NCI-H2171 (cell line): ENCODE data around the gene MFAP2.

Source experiments
- DNase-seq: peaks from one replicate; lab custom pipeline; 2025; lab: John Stamatoyannopoulos, UW

The MFAP2 gene, protein sequence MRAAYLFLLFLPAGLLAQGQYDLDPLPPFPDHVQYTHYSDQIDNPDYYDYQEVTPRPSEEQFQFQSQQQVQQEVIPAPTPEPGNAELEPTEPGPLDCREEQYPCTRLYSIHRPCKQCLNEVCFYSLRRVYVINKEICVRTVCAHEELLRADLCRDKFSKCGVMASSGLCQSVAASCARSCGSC

DNA sequence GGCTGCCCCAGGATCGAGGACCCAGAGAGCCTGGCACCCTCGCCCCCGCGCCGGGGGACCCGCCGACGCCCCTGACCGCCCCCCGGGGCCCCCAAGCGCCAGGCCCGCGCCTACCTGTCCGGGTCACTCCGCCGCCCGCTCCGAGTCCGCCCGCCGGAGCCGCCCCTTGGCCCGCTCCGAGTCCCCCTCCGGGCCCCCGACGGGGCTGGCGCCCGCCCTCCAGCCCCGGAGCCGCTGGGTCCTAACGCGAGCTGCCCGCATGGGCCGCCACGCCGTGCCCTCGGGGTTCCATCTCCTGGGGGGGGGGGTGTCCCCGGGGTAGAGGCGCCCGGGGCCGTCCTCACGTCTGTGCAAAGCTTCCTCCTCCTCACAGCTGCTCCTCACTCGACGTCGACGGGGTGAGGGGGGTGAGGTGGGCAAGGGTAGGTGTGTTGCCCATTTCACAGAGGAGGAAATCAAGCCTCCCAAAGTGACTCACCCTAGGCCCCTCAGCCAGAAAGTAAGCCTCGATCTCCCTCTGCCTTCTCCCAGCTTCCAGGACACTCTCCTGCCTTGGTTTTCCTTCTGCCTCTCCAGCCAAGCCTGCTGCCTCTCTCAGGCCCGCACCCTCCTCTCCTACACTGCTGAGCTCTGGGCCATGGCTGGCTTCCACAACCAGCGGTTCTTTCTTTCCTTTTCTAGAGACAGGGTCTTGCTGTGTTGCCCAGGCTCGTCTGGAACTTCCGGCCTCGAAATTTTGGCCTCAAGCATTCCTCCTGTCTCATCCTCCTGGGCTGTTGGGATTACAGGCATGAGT is at the start of gene MFAP2:
Gene MFAP2, minus strand, starts transcription at position 148 of the 796 bp plus-strand sequence. CDS start 2,347 bp downstream, outside the sequence.
- no peak for DNase-seq

DNA sequence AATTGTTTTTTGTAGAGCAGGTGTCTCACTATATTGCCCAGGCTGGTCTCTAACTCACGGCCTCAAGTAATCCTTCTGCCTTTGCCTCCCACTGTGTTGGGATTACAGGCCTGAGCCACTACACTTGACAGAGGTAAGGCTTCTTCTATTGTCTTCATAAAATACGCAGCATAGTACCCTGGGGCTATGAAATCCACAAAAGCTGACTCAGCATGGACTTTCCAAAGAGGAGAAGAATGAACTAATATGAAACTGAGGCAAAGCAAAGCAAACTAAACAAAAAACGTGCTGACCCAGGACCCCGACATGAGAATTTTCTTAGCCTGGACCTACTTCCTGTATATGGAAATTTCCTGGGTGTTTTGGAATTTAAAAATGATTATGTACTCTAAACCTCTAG is 49.8 kb upstream of the MFAP2 start:
- no peak for DNase-seq

DNA sequence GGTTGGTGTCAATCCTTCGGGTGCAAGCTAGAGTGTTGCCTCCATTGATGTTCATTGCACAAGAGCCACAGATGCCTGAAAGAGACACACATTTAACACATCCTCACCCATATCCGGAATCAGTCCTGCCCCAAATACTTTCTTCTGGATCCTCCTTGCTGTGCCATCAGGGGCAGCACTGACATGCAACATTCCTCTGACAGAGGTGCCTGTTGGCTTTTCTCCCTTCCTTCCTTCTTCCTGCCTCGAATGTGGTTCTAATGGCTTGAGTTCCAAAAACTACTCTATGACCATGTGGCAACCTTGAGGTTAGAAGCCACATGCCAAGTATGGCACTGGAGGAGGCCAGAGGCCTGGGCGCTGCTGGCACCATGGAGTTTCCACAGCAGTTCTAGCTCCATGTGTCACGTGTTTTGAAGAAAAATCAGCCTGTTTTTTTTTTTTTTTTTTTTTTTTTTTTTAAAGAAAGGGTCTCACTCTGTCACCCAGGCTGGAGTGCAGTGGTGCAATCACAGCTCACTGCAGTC is 48.3 kb upstream of the MFAP2 start:
- DNase-seq: no peak

DNA sequence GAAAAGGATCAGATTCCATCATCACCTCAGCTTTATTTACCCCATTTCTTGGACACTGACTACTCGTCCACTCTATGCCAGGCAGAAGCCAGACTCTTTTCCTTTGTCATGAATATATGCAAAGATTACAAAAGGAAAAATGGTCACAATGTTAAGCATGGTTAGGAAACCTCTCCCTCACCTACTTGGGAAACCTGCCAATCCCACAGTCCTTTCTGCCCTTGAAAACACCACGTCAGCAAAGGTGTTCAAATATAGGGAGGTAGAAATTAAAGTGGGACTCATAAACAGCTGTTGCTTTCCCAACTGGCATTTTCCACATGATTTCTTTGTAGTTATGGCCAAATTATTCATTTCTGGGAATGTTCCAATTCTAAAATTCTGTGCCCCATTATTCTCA is 47.5 kb upstream of the MFAP2 start:
- no peak for DNase-seq

DNA sequence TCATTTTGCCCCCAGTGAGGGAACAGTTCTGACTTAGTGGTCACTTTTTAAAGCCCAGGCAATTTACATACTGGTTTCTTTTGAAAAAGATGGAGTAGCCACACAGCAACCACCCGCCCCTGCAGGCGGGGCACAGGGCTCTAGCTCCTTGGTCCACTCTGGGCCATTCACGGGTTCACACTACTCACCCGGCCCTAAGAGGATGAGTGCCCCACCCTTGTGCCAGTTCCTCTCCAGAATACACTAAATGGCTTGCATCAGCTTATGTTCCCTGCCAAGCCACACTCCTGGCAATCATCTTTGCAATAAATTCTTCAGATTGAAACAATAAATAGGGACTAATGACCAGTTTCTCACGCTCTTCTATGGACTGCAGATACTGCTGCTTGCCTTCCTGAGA is 47.0 kb upstream of the MFAP2 start:
- no peak for DNase-seq

DNA sequence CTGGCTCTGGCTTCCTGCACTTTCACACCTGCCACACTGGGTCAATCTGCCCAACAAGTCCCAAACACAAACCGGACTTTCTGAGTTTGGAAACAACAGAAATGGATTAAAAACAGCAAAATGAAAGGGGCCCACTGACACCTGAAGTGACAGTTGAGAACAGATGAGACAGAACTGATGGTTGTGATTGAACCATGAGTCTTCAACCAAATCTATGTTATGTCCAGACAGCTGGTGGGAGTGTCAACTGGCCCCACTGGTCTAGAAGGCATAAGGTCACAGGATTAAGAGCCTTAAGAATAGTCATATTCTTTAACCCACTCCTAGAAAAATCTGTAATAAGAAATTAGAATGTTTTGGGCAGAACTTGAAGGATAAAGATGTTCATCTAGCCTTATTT is 44.3 kb upstream of the MFAP2 start:
- DNase-seq: no peak

DNA sequence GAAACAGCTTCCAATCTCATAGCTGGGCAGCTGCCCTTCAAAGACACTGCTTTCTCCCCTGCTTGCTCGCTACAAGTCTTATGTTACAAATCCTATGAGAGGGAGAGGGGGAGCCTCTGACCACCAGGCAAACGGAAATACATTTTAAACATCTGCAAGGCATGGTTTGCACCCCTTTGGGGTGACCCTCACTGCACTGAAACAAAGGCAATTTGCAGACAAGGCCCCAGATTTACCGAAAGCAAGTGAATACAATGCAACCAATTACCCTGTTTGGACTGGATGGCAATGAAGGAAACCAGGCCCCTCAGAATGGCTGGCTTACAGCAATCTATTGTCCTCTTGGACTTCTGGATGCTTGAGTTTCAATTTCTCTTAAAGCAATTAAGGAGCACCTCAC is 43.2 kb upstream of the MFAP2 start:
- no peak for DNase-seq

DNA sequence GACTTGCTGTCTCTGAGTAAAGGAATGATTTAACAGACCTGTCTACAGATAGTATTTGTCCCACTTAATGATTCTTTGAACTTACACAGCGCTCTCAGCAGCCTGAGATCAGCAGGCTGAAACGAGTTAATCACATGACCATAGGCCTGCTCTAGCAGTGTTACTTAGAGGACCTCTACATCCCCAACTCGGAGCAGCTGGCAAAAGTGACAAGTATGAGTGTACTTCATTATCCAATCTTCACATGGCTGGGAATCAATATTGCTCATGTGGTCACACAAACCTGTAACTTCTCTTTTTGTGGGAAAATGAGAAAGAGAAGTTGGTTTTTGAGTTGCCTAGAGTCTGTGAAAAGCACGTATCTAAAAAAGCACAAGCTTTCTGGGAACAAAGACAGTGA is 42.7 kb upstream of the MFAP2 start:
- DNase-seq: no peak

DNA sequence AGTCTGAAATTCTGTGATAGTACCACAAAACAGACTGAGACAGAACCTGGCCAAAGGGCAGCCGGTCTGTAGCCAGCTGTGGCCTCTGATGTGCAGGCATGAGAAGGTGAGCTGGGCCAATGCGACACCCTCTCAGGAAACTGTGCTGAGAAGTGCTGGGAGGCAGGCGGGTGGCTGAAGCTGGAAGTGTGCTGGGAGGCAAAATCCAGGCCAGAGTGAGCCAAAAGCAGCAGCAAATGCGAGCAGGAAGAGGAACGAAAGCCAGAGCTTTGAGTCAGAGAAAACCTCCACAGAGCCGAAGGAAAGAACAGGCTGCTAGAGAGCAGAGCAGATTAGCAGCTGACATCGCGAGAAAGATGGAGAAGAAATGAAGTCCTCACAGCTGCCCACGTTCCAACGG is 41.5 kb upstream of the MFAP2 start:
- no peak for DNase-seq

DNA sequence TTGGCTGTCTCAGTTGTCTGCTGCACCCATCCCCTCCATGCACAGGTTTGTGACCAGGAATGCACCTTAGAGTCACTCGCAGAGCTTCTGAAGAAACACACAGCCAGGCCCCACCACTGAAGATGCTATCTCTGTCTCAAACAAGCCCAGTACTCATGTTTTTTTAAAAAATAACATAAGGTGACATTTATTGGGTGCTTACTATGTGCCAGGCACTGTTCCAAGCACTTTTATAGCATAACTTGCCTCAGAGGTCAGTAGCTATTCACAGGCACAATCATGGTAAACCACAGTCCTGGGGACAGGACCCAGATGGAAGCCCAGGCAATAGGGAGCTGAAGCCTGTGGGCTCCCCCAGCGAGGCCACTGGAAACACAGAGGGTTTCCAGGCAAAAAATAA is 40.1 kb upstream of the MFAP2 start:
- DNase-seq: no peak

DNA sequence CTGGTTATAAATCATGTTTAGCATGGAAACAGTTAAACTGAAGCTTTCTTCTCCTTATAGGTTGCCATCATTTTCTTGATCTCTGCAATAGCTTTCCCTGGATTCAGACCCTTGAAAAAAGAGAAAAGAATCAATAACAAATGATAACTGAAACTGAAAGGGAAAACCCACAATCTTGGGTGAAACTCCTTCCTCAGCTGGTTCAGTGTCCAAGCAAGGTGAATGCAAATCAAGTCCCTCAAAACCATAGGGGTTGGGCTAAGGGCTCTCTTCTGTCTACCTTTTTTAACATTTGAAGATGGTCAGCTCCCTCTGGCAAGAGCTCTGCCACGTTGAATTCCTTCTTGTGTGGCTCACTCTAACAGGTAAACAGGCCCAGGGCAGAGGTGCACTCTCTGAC is 38.4 kb upstream of the MFAP2 start:
- DNase-seq: no peak

DNA sequence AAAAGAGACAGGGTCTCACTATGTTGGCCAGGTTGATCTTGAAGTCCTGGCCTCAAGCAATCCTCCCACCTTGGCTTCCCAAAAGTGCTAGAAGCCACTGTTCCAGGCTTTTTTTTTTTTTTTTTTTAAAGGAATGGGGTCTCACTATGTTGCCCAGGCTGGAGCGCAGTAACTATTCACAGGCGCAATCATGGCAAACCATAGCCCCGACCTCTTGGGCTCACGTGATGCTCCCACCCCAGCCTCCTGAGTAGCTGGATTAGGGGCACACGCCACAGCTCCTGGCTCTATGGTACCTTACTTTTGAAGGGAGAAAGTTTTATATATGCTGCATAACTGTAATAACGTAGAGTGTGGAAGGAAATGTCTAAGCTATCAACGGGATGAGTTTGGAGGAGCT is 37.0 kb upstream of the MFAP2 start:
- DNase-seq: no peak

DNA sequence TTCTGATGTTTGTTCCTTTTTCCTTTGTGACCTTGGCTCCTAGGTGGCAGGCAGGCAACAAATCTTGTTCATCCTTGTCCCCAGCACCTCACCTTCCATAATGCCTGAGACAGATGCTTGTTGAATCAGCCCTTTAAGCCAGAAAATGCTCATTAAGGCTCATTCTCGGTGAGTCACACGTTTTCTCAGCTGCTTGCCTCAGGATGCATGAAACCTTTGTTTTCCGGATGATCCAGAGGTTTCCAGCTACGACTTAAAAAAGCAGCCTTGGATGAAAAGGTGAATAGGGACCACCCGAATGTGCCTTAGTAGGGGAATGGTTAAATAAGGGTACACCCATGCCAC is 35.9 kb upstream of the MFAP2 start:
- no peak for DNase-seq

DNA sequence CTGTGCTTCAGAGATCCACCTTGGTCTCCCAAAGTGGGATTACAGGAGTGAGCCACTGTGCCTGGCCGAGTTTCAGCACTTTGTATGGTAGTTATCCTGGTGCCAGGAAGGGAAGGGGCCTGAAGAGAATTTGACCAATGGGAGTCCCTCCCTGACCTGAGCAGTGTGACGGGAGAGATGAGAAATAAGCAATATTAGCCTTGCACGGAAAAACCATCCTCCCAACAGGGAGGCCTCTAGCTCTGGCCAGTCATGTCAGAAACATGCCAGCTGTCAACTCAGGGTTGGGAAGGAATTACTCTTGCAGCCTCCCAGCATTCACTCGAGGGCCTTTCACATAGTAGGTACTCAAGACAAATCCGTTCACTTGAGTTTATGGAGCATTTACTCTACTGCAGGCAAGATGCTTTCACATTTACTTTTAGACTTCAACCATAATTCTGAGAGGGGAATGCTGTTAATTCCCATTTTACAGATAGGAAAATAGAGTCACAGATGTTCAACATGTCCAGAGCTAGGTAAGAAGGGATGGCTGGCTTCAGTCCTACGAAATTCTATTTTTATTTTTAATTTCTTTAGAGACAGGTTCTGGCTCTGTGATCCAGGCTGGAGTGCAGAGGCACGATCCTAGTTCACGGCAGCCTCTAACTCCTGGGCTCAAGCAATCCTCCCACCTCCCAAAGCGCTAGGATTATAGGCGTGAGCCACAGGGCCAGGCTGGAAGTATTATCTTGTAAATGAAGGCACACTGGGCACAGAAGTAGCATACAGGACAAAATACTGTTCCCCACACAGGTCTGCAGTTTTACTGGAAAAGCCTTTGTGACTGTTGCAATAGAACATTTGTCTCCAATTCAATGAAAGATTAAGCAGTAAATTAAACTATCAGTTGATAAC is 34.5 kb upstream of the MFAP2 start:
- no peak for DNase-seq

DNA sequence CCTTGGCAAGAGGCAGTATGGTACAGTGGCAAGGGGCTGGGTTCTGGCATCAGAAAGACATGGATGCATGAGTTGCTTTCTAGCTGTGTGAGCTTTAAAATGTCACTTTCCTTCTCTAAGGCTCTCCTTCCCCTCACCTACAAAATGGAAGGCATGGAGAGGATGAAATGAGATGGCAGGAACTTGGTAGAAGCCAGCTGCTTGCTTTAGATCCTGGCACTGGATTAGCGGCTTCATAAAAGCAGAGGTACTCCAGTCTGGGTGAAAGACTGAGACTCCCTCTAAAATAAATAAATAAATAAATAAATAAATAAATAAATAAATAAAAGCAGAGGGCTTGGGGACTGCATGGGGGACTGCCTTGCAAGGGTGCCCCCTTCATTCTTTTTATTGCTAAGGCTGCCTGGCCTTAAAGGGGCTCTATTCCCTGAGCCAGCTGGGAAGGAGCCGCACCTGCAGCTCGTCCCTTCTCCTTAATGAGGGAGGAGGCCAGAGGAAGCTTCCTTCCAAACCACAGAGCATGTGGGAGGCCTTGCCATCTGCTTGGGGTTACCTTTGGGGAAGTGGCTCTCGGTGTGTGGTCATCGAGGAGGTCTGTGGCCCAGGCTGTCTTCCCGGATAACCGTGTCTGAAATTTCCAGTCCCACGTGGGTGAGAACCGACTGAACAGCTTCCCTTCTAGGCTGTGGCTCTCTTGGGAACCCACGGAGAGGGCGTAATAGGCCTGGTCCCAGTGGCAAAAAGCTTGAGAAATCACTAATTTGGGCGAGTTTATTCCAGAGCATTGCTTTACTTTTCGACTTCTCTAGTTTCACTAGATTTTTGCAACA is 33.3 kb upstream of the MFAP2 start:
- DNase-seq: no peak

DNA sequence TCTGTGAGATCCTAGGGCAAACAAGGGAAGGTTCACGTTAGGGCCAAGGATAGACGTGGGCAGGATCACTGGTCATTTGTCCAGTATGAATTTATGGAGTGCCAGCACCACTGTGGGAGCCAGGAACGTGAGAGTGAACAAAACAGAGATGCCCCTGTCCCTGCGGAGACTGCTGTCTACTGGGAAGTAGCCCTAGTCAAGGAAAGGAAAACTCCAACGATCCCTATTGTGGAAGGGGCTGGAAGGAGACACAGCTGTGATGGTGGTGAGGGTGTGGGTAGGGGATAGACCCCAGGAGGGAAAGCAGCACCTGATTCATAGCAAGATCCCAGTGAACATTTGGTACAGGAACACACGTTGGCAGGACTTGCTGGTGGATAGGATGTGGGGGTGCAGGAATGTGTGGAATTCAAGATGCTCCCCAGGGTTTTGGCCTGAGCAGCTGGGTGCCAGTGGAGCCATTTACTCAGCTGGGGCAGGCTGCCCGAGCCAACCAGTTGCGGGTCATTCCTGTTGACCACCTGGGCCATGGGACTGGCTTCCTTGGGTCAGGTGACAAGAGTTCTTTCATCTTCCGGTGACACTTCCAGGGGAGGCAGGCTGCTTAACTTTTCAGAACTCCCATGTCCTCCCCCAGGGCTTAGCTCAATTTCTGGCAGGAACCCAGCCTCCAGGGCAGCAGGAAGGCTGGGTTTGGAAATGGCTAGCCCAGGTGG is 32.5 kb upstream of the MFAP2 start:
- no peak for DNase-seq

DNA sequence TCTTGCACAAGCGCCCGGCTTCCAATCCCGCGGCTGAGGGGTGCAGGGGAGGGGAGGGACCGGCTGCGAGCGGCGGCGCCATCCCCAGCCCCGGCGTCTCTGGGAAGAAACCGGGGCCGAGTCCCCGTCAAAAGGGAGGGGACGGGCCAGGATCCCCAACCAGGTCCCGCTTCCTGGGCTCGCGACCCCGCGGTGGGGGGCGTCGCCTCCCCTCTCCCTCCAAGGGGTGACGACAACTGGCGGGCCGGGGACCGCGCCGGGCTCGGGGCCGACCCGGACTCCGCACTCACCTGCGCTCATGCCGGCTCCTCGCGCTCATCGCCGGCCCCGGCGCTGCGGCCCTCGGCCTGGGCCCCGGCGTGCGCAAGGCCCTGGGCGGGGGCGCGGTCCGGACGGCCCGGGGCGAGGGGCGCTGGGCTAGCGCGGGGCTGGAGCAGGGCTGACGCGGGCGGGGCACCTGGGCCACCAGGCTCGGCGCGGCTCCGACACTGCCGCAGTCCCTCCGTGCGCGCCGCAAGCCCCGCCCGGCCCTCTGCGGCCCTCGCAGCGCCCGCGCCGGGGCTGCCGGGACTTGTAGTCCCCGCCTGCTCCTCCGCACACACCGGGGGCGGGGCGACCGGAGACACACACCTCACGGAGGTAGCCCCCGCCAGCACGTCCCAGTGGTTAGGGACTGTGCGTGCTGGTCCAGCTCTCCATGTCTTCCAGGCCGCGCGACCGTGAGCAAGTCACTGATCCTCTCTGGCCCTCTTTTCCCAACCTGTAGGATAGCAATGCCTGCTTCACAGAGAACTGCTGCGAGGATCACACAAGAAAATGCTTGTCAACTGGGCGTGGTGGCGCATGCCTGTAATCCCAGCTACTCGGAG is 31.3 kb upstream of the MFAP2 start, which contains the start of gene ATP13A2:
Gene ATP13A2, minus strand, starts transcription at position 490 of the 869 bp plus-strand sequence. Its CDS starts 190 bp downstream, at position 300.
- DNase-seq: peak; percentile 89

DNA sequence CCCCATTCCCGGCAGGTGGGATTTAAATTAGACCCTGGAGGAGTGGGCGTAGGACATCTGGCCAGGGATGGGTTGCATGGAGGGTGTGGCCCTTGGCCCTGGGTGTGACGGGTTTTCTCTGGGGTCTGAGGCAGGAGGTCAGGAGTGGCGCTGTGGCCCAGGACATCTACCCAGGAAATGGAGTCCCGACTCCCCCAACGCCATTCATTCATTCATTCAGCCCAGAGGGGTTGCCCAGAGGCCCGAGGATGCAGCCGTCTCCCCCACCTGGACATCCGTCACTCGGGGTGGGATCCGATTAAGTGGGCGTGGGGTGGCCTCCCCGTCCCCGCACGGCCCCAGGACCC is 30.6 kb upstream of the MFAP2 start:
- DNase-seq: no peak

DNA sequence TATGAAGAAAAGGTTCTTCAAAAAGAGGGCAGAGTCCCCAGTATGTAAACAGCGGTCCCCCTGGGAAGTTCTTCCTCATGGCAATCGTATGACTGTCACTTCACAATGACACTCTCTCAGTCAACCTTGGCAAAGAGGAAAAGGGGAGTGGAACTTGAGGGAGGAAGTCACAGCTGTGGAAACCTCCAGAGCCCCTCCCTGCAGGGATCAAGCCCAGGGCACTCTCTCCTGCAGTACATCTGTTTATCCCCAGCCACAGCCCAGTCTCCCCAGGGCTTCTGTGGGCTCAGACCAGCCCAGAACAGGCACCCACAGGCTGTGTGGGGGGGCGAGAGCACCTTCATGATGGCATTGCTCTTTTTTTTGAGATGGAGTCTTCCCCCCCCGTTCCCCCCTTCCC is 29.3 kb upstream of the MFAP2 start:
- DNase-seq: no peak

DNA sequence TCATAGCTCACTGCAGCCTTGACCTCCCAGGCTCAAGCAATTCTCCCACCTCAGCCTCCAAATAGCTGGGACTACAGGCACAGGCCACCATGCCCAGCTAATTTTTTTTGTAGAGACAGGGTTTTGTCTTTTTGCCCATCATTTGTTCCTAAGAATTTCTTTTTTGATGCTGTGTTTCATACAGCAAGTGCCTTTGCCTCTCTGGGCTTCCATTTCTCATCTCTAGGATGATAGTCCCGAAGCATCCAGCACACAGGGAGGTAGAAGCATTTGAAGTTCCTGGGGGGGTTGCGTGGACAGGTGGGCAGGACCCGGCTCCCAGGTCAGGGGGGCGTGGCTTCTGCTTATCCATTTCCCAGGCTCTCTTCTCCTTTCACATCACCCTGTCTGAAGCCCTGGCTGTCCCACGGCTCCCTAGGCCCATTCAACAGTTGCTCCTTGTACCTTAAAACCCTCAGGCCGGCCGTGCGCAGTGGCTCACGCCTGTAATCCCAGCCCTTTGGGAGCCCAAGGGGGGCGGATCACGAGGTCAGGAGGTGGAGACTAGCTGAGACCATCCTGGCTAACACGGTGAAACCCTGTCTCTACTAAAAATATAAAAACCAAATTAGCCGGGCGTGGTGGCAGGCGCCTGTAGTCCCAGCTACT is 27.9 kb upstream of the MFAP2 start:
- DNase-seq: no peak
